HEK293 (cell line): Measurements from ENCODE around the gene MYO5C.

Experiments used
- KLF1 ChIP-seq: fragments of 450-650 bp; formaldehyde crosslinking; IDR thresholded peaks from 2 replicates; pipeline ENCODE4 v1.5.1; 2016; ENCODE audit warnings: missing biosample characterization, missing genetic modification characterization
- SALL2 ChIP-seq: fragments of 450-650 bp; formaldehyde crosslinking; IDR thresholded peaks from 2 replicates; pipeline ENCODE4 v1.5.0; 2017; ENCODE audit warnings: missing biosample characterization, mild to moderate bottlenecking, missing genetic modification characterization, borderline replicate concordance
- ZNF274 ChIP-seq, 2 experiments: fragments of 200-500 bp in 1 of 2; fragments of 450-650 bp in 1 of 2; sonication (Bioruptor generic) in 1 of 2; formaldehyde crosslinking in 1 of 2; IDR thresholded peaks; 2 replicates each; pipeline versions ENCODE4 v1.5.1 to v1.6.1; 2014 to 2016; ENCODE audit warnings: borderline replicate concordance in 1 of 2, inconsistent platforms in 1 of 2, low read length in 1 of 2, missing biosample characterization in 1 of 2, missing genetic modification characterization in 1 of 2
- TF ChIP-seq, protein P1 (sequence below): fragments of 450-650 bp; formaldehyde crosslinking; IDR thresholded peaks from 2 replicates; pipeline ENCODE4 v1.5.1; 2016; ENCODE audit warnings: missing biosample characterization, missing genetic modification characterization
- TF ChIP-seq, protein P2 (sequence below): fragments of 450-650 bp; formaldehyde crosslinking; IDR thresholded peaks from 2 replicates; pipeline ENCODE4 v1.5.1; 2016; ENCODE audit warnings: missing biosample characterization, missing genetic modification characterization

DNA sequence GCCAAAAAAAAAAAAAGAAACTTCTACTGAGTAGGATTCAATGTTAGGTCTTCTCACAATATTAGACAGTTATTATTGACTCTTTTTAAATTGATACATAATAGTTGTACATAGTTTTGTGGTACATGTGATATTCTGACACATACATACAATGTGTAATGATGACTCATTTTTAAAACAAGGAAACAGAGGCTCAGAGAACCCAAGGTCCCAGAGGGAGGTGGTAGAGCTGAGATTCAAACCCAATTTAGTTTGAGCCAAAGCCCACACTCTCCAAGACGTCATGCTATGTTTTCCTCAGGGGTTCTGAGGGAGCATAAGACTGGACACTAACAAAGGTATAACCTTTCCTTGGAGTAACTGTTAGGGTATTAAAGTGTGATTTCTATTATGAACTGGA, 40.6 kb downstream of the MYO5C start:
- TF ChIP-seq KLF1 (no peak), ZNF274 (IDR thresholded peaks at IDR 0.05; ENCODE audit: low read length) (no peak), ZNF274 (tag by site-specific recombination; IDR thresholded peaks at IDR 0.05; ENCODE audit: borderline replicate concordance) (no peak), SALL2 (tag by site-specific recombination) (no peak)
- TF ChIP-seq, protein P1, sequence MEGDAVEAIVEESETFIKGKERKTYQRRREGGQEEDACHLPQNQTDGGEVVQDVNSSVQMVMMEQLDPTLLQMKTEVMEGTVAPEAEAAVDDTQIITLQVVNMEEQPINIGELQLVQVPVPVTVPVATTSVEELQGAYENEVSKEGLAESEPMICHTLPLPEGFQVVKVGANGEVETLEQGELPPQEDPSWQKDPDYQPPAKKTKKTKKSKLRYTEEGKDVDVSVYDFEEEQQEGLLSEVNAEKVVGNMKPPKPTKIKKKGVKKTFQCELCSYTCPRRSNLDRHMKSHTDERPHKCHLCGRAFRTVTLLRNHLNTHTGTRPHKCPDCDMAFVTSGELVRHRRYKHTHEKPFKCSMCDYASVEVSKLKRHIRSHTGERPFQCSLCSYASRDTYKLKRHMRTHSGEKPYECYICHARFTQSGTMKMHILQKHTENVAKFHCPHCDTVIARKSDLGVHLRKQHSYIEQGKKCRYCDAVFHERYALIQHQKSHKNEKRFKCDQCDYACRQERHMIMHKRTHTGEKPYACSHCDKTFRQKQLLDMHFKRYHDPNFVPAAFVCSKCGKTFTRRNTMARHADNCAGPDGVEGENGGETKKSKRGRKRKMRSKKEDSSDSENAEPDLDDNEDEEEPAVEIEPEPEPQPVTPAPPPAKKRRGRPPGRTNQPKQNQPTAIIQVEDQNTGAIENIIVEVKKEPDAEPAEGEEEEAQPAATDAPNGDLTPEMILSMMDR (tag by site-specific recombination): no peak
- TF ChIP-seq, protein P2, sequence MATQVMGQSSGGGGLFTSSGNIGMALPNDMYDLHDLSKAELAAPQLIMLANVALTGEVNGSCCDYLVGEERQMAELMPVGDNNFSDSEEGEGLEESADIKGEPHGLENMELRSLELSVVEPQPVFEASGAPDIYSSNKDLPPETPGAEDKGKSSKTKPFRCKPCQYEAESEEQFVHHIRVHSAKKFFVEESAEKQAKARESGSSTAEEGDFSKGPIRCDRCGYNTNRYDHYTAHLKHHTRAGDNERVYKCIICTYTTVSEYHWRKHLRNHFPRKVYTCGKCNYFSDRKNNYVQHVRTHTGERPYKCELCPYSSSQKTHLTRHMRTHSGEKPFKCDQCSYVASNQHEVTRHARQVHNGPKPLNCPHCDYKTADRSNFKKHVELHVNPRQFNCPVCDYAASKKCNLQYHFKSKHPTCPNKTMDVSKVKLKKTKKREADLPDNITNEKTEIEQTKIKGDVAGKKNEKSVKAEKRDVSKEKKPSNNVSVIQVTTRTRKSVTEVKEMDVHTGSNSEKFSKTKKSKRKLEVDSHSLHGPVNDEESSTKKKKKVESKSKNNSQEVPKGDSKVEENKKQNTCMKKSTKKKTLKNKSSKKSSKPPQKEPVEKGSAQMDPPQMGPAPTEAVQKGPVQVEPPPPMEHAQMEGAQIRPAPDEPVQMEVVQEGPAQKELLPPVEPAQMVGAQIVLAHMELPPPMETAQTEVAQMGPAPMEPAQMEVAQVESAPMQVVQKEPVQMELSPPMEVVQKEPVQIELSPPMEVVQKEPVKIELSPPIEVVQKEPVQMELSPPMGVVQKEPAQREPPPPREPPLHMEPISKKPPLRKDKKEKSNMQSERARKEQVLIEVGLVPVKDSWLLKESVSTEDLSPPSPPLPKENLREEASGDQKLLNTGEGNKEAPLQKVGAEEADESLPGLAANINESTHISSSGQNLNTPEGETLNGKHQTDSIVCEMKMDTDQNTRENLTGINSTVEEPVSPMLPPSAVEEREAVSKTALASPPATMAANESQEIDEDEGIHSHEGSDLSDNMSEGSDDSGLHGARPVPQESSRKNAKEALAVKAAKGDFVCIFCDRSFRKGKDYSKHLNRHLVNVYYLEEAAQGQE (tag by site-specific recombination): no peak
